Pancreas (tissue), 10 donors: ENCODE results near the gene PDK2. TPM values are rescaled to one million over a fixed set of nuclear protein-coding genes. Genes with fewer than 3 reads are reported as not detected.

Source experiments
- ATAC-seq, 4 donors: fragments of 200-7000 bp; cut with Tn5 transposase; one replicate each; pipeline versions ENCODE4 v1.8.0 to v1.9.1; 2020; ENCODE audit warnings: mild to moderate bottlenecking in 4 of 4, moderate library complexity in 4 of 4
- DNase-seq, 6 donors: peaks; one replicate each; pipeline ENCODE4 v3.0.0-alpha.2; 2020
- FAIRE-seq: peaks from 2 replicates; lab custom pipeline; 2012; peaks lifted over from hg19 to GRCh38; lab: Jason Lieb, UNC
- H3K27ac ChIP-seq, 4 donors: fragments of 200-600 bp; sonication (generic); 1 replicate in 3 of 4; 2 replicates in 1 of 4; pipeline versions ENCODE4 v1.5.0 to v1.8.0; 2020
- H3K27me3 ChIP-seq, 4 donors: fragments of 200-600 bp; one replicate each; pipeline ENCODE4 v1.8.0; 2021
- H3K36me3 ChIP-seq, 3 donors: fragments of 200-600 bp; sonication (generic) in 1 of 3; one replicate each; pipeline versions ENCODE4 v1.5.0 to v1.8.0; 2020 to 2021
- H3K4me1 ChIP-seq, 3 donors: fragments of 200-600 bp; one replicate each; pipeline ENCODE4 v1.8.0; 2021
- H3K4me3 ChIP-seq, 4 donors: fragments of 200-600 bp; sonication (generic) in 2 of 4; one replicate each; pipeline versions ENCODE4 v1.5.0 to v1.8.0; 2020 to 2021
- H3K9me3 ChIP-seq, 4 donors: fragments of 200-600 bp; one replicate each; pipeline ENCODE4 v1.8.0; 2021
- WGBS, 2 donors: extraction: QIAGEN DNeasy Blood & Tissue Kit; methylation state at CpG; one replicate each; pipeline ENCODE4 v1.1.7; 2013; 5-methylcytosine and 5-hydroxymethylcytosine counted together
- intact Hi-C, 3 donors: fragments of 100-400 bp; cut with DNase I; formaldehyde crosslinking; loops; one replicate each; pipeline versions ENCODE4 v1.11.1 to v1.14.2; 2022
- polyA plus RNA-seq, 2 donors: library from polyadenylated mRNA; stranded (reverse); fragments of 200-250 nt; gene quantifications; one replicate each; pipeline ENCODE4 v1.2.3, GENCODE V29; 2013
- total RNA-seq, 6 donors: library from RNA; stranded (reverse); fragmentation: NEBNext Ultra II Directional in 4 of 6; extraction: Animal tissue kit (Norgen Biotek cat#: 25700) in 4 of 6; gene quantifications; one replicate each; pipeline versions ENCODE4 v1.2.1 to v1.2.4, GENCODE V29; 2021 to 2023
- TF ChIP-seq, protein P1 (sequence below), 4 donors: fragments of 200-600 bp; sonication (generic) in 3 of 4; IDR thresholded peaks; one replicate each; pipeline versions ENCODE4 v1.5.0 to v1.8.0; 2021; ENCODE audit warnings: antibody characterized with exemption in 4 of 4
- donor health status: healthy with polysubstance abuse.
- donor health status: DM: no; HTN: no; CAD: no; lungs with moderate emphysema.
- donor health status: DM: no; HTN: no; CAD: no.
- donor health status: control.
- donor health status: control.
- donor health status: Bipolar disorder and iron deficiency.
- donor health status: DM: yes; HTN: yes; CAD: no.
- donor health status: DM: no; HTN: no; CAD: no.
- donor health status: DM: no; HTN: no; CAD: no.
- donor health status: DM: yes; HTN: yes; CAD: no.

The PDK2 gene
- total and polyA plus RNA-seq, 8 donors = 15.3 to 50.0 (median 29.1) TPM

GRCh38 chr17:50132104-50132794, 37.1 kb downstream of the PDK2 start:
- no peaks in the 10 kb centered on the region for H3K9me3 ChIP-seq
- WGBS, 2 donors = 74 to 75% methylated on average over 6 of the region's 6 CpGs
- H3K27me3 ChIP-seq = peaks cover 0 to 8% (median 0%) of the 10 kb centered on the region in 4 donors
- DNase-seq (no peak), FAIRE-seq (no peak), ATAC-seq (no peak)
- H3K4me1 ChIP-seq = peaks cover 0 to 3% (median 2%) of the 10 kb centered on the region in 3 donors
- intact Hi-C loops = no loop called here
- no peak overlapping the region for H3K27ac ChIP-seq
- peaks cover 0 to 8% (median 3%) of the 10 kb centered on the region in 3 donors for H3K36me3 ChIP-seq
- TF ChIP-seq, protein P1, sequence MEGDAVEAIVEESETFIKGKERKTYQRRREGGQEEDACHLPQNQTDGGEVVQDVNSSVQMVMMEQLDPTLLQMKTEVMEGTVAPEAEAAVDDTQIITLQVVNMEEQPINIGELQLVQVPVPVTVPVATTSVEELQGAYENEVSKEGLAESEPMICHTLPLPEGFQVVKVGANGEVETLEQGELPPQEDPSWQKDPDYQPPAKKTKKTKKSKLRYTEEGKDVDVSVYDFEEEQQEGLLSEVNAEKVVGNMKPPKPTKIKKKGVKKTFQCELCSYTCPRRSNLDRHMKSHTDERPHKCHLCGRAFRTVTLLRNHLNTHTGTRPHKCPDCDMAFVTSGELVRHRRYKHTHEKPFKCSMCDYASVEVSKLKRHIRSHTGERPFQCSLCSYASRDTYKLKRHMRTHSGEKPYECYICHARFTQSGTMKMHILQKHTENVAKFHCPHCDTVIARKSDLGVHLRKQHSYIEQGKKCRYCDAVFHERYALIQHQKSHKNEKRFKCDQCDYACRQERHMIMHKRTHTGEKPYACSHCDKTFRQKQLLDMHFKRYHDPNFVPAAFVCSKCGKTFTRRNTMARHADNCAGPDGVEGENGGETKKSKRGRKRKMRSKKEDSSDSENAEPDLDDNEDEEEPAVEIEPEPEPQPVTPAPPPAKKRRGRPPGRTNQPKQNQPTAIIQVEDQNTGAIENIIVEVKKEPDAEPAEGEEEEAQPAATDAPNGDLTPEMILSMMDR (IDR thresholded peaks at IDR 0.05) = no peak
- no peak overlapping the region for H3K4me3 ChIP-seq

DNA sequence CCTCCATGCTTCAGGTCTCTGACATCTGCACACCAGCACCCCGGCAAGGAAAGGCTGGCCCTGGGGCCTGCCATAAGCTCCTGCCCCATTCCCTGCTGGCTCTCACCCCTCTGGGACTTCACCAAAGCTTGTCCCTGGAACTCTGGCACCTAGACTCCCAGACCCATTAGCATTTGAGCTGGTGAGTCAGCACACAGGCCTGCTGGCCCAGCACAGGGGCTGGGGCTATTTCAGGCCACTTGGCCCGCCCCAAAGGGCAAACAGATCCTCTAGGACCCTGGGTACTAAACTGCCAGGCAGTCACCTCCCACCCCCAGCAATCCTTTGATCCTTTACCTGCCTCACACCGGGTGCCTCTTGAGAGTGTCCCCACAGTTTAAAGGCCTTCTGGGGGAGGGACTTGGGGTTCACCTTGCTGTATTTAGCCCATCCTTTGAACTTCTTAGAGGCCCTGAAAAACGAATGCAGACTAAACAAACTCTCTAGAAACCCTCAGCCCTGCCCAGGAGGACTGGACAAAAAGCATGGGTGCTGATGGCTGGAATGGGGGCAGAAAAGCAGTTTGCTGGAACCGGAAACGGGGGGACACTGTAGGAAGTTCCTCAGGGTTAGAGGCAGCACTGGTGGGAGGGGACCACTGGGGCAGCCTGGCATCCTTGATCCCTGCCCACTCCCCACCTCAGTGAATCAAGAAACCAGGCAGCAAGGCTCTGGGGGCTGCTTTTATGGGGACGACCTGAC, 38.0 kb downstream of the PDK2 start:
- Histone ChIP-seq H3K27me3 (peaks cover 0 to 8% (median 0%) of the 10 kb centered on the region in 4 donors), H3K36me3 (peaks cover 0 to 10% (median 6%) of the 10 kb centered on the region in 3 donors), H3K4me3 (no peak overlapping the region), H3K9me3 (no peaks in the 10 kb centered on the region), H3K4me1 (peaks cover 0 to 3% (median 2%) of the 10 kb centered on the region in 3 donors), H3K27ac (no peak overlapping the region)
- FAIRE-seq (no peak), ATAC-seq (peak; percentile 17 to 28 (median 23)), DNase-seq (no peak)
- intact Hi-C loops = no loop called here
- WGBS, 2 donors = 68 to 75% methylated on average over 7 of the region's 7 CpGs
- TF ChIP-seq, protein P1 (IDR thresholded peaks at IDR 0.05) = no peak

DNA sequence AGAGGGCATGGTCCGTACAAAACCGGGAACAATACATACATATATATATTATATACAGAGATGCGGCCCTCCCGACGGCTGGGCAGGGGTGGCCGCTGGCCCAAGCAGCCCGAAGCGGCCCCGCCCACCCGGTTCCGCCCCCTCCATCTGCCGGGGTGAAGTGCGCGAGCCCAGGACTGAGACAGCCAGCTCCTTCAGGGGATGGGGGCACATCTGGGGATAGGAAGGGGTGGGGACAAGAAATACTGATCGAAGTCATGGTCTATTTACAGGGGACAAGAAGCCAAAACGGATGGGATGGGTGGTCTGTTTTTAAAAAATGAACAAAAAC, 38.6 kb downstream of the PDK2 start:
- FAIRE-seq = no peak
- no peak for DNase-seq
- WGBS, 2 donors = 54 to 61% methylated on average over 16 of the region's 16 CpGs
- Histone ChIP-seq H3K4me3 (no peak overlapping the region), H3K9me3 (no peaks in the 10 kb centered on the region), H3K27me3 (peaks cover 0 to 8% (median 0%) of the 10 kb centered on the region in 4 donors), H3K36me3 (peaks cover 0 to 15% (median 12%) of the 10 kb centered on the region in 3 donors), H3K27ac (no peak overlapping the region), H3K4me1 (peaks cover 0 to 3% (median 2%) of the 10 kb centered on the region in 3 donors)
- intact Hi-C loops = no loop called here
- TF ChIP-seq, protein P1 (IDR thresholded peaks at IDR 0.05) = no peak
- peak in 1 of 4 donors; percentile 9 for ATAC-seq

DNA sequence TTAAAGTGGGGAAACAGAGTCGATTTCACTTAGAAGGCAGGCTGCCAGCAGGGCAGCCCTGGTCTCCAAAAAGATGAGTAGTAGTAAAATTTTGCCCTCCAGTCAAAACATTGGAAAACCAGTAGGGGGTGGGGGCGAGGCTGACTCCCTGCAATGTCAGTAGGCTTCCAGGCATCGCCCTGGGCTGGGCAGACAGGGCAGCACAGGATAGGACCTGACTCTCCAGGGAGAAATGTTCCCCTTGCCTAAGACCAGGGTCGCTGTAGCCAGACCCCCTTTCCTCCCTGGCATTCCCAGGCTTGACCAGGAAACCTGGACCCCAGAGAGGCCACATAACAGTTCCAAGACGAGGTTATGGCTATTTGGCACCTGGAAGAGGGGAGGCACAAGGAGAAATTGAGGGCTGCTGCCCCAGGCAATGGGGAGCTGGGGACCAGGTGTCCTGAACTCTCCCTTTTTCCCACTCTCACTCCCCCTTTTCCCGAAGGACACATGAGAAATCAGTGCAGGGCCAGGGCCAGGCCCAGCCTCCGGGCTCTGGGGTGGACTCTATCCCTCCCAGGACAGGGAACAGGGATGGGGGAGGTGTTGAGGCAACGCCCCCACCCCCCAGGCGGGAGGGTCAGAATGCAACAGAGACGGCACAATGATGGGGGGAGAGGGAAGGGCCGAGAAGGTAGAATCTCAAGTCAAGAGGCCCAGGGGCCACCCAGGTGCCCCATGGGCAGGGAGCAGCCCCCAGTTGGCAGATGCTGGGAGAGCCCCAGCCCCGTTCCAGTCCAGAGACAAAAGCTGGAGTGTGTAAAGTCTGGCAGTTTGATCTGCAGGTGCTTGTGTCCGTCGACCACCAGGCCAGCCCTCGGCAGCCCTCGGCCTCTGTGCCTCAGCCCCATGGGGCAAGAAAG, 39.3 kb downstream of the PDK2 start:
- WGBS, 2 donors = 82 to 87% methylated on average over 16 of the region's 16 CpGs
- FAIRE-seq (no peak), ATAC-seq (no peak), DNase-seq (no peak)
- Histone ChIP-seq H3K9me3 (no peaks in the 10 kb centered on the region), H3K4me1 (peaks cover 0 to 3% (median 0%) of the 10 kb centered on the region in 3 donors), H3K36me3 (peaks cover 0 to 23% (median 19%) of the 10 kb centered on the region in 3 donors), H3K4me3 (no peak overlapping the region), H3K27ac (no peak overlapping the region), H3K27me3 (peaks cover 0 to 2% (median 0%) of the 10 kb centered on the region in 4 donors)
- TF ChIP-seq, protein P1 (IDR thresholded peaks at IDR 0.05) = no peak
- intact Hi-C loops = no loop called here
